UCSD-AML1 (cell line): ENCODE measurements around the gene ZNF525.
"Not testable (repeated sequence)": the region's sequence is repeated elsewhere in the genome, so short reads cannot be mapped to it uniquely, and the experiment has no call there.

Source experiments
- DNase-seq: peaks from one replicate; lab custom pipeline; 2025; ENCODE audit not compliant: unreplicated experiment; lab: John Stamatoyannopoulos, UW

ZNF525 gene

GRCh38 chr19:53395840-53396524, 30.5 kb downstream of the ZNF525 start:
- DNase-seq: not testable (repeated sequence)

- DNase-seq: no peak
Measured at GRCh38 chr19:53396525-53396868, 31.0 kb downstream of the ZNF525 start.

- not testable (repeated sequence) for DNase-seq
Measured at GRCh38 chr19:53397918-53398317, 32.4 kb downstream of the ZNF525 start.

- no peak for DNase-seq
Measured at GRCh38 chr19:53409505-53410204, 44.1 kb downstream of the ZNF525 start.

GRCh38 chr19:53420520-53421315, 55.2 kb downstream of the ZNF525 start:
- DNase-seq: not testable (repeated sequence)

GRCh38 chr19:53422551-53422950, 57.0 kb downstream of the ZNF525 start:
- no peak for DNase-seq

- not testable (repeated sequence) for DNase-seq
Measured at GRCh38 chr19:53423074-53423473, 57.6 kb downstream of the ZNF525 start.

- not testable (repeated sequence) for DNase-seq
Measured at GRCh38 chr19:53423680-53424079, 58.2 kb downstream of the ZNF525 start.

GRCh38 chr19:53424968-53425597, 59.6 kb downstream of the ZNF525 start:
- DNase-seq: peak; percentile 57

- DNase-seq: peak; percentile 95
Measured at GRCh38 chr19:53431399-53432087, 66.0 kb downstream of the ZNF525 start, which contains the start of gene ZNF761. Gene ZNF761 (plus strand): TSS chr19:53431984. CDS start chr19:53447269, 15,285 bp downstream.

GRCh38 chr19:53432088-53432661, 66.7 kb downstream of the ZNF525 start:
- DNase-seq: peak; percentile 37
